Upper lobe of left lung (tissue), 6 donors: Measurements from ENCODE around the gene TLN1. TPM values are rescaled to one million over a fixed set of nuclear protein-coding genes. Genes with fewer than 3 reads are reported as not detected.
A peak's percentile ranks its signal among the peaks of the same experiment; 100 is the strongest.

Experiments used
- ATAC-seq, 2 donors: fragments of 200-7000 bp; cut with Tn5 transposase; one replicate each; pipeline ENCODE4 v1.9.1; 2022; ENCODE audit warnings: mild to moderate bottlenecking in 2 of 2, moderate library complexity in 2 of 2; ENCODE audit not compliant: low FRiP score in 2 of 2
- DNase-seq, 2 donors: peaks; one replicate each; pipeline ENCODE4 v3.0.0-alpha.2; 2019 to 2020
- H3K27ac ChIP-seq, 4 donors: fragments of 200-600 bp; sonication (generic); one replicate each; pipeline ENCODE4 v1.5.1; 2016 to 2019
- H3K27me3 ChIP-seq, 4 donors: fragments of 200-600 bp; sonication (generic); one replicate each; pipeline ENCODE4 v1.5.1; 2017 to 2019
- H3K36me3 ChIP-seq, 4 donors: fragments of 200-600 bp; sonication (generic); one replicate each; pipeline ENCODE4 v1.5.1; 2016 to 2019
- H3K4me1 ChIP-seq, 4 donors: fragments of 200-600 bp; sonication (generic); one replicate each; pipeline ENCODE4 v1.5.1; 2018 to 2019
- H3K4me3 ChIP-seq, 4 donors: fragments of 200-600 bp; sonication (generic); one replicate each; pipeline ENCODE4 v1.5.1; 2017 to 2019; ENCODE audit warnings: mild to moderate bottlenecking in 2 of 4, moderate library complexity in 1 of 4
- H3K9me3 ChIP-seq, 4 donors: fragments of 200-600 bp; sonication (generic); one replicate each; pipeline ENCODE4 v1.5.1; 2018 to 2019
- CTCF ChIP-seq, 6 experiments: fragments of 450-650 bp in 4 of 6; fragments of 200-600 bp in 2 of 6; sonication (generic) in 2 of 6; IDR thresholded peaks; one replicate each; pipeline ENCODE4 v1.5.1; 2016 to 2019; ENCODE audit warnings: antibody characterized with exemption in 6 of 6
- EP300 ChIP-seq, 4 donors: sonication (generic); formaldehyde crosslinking; IDR thresholded peaks; one replicate each; pipeline ENCODE4 v1.5.1; 2017; ENCODE audit warnings: antibody characterized with exemption in 4 of 4, control low read depth in 2 of 4
- POLR2A ChIP-seq, 4 donors: fragments of 450-650 bp; IDR thresholded peaks; one replicate each; pipeline ENCODE4 v1.5.1; 2016 to 2017; ENCODE audit warnings: antibody characterized with exemption in 4 of 4, mild to moderate bottlenecking in 2 of 4
- POLR2AphosphoS5 ChIP-seq, 2 donors: sonication (generic); formaldehyde crosslinking; IDR thresholded peaks; one replicate each; pipeline ENCODE4 v1.5.1; 2017; ENCODE audit warnings: antibody characterized with exemption in 2 of 2
- WGBS, 2 donors: methylation state at CpG; one replicate each; pipeline ENCODE4 v1.1.5; 2017 to 2018; 5-methylcytosine and 5-hydroxymethylcytosine counted together
- total RNA-seq, 6 donors: library from RNA; depleted of rRNA in 4 of 6; stranded (reverse); fragments of >200 nt in 4 of 6; gene quantifications; one replicate each; pipeline versions ENCODE4 v1.1.0 to v1.2.1, GENCODE V29; 2016 to 2021
- donor health status: DM: no; HTN: no; CAD: no; lungs with moderate emphysema.
- donor health status: DM: no; HTN: yes; CAD: no; lungs with severe emphysema.

TLN1 gene
- total RNA-seq, 6 donors from 2014 or later: 237 to 557 (median 325) TPM

GRCh38 chr9:35673132-35674024 lies 58.6 kb downstream of the TLN1 start, which contains the start of gene CA9:
Gene CA9 (plus strand): TSS chr9:35673928. CDS start chr9:35673960, 32 bp downstream.
- peaks cover 6 to 12% (median 12%) of the 10 kb centered on the region in 4 donors for H3K4me1 ChIP-seq
- no peaks in the 10 kb centered on the region for H3K36me3 ChIP-seq
- no peaks in the 10 kb centered on the region for H3K9me3 ChIP-seq
- H3K27ac ChIP-seq: no peak within 1 kb of the TSS
- DNase-seq (peak in 1 of 2 donors; percentile 35), ATAC-seq (no peak)
- no peaks in the 10 kb centered on the region for H3K27me3 ChIP-seq
- TF ChIP-seq POLR2A (IDR thresholded peaks at IDR 0.05) (no peak), CTCF (IDR thresholded peaks at IDR 0.05) (no peak), EP300 (IDR thresholded peaks at IDR 0.05) (no peak), POLR2AphosphoS5 (IDR thresholded peaks at IDR 0.05) (no peak)
- no peak within 1 kb of the TSS for H3K4me3 ChIP-seq
- 64 to 71% methylated on average over 8 to 10 of the region's 10 CpGs for WGBS, 2 donors

- DNase-seq (no peak), ATAC-seq (no peak)
- Histone ChIP-seq H3K9me3 (no peaks in the 10 kb centered on the region), H3K36me3 (no peaks in the 10 kb centered on the region), H3K27ac (no peak overlapping the region), H3K4me1 (peaks cover 4 to 14% (median 9%) of the 10 kb centered on the region in 4 donors), H3K4me3 (no peak overlapping the region), H3K27me3 (no peaks in the 10 kb centered on the region)
- 69% methylated on average over 6 of the region's 6 CpGs for WGBS, 2 donors
- TF ChIP-seq POLR2A (IDR thresholded peaks at IDR 0.05) (no peak), EP300 (IDR thresholded peaks at IDR 0.05) (no peak), POLR2AphosphoS5 (IDR thresholded peaks at IDR 0.05) (no peak), CTCF (IDR thresholded peaks at IDR 0.05) (no peak)
Observed at GRCh38 chr9:35669331-35670145, 62.5 kb downstream of the TLN1 start.

GRCh38 chr9:35667939-35668338 lies 64.1 kb downstream of the TLN1 start:
- Histone ChIP-seq H3K27ac (no peak overlapping the region), H3K9me3 (no peaks in the 10 kb centered on the region), H3K27me3 (no peaks in the 10 kb centered on the region), H3K4me3 (no peak overlapping the region), H3K4me1 (peaks cover 5 to 17% (median 11%) of the 10 kb centered on the region in 4 donors), H3K36me3 (no peaks in the 10 kb centered on the region)
- 98 to 100% methylated on average over 3 of the region's 3 CpGs for WGBS, 2 donors
- no peak for ATAC-seq
- TF ChIP-seq EP300 (IDR thresholded peaks at IDR 0.05): no peak
- TF ChIP-seq CTCF (IDR thresholded peaks at IDR 0.05): no peak
- no peak for TF ChIP-seq POLR2A (IDR thresholded peaks at IDR 0.05)
- no peak for TF ChIP-seq POLR2AphosphoS5 (IDR thresholded peaks at IDR 0.05)
- DNase-seq: no peak

GRCh38 chr9:35666549-35666948 lies 65.4 kb downstream of the TLN1 start:
- Histone ChIP-seq H3K9me3 (no peaks in the 10 kb centered on the region), H3K27ac (no peak overlapping the region), H3K36me3 (peaks cover 0 to 8% (median 0%) of the 10 kb centered on the region in 4 donors), H3K27me3 (no peaks in the 10 kb centered on the region), H3K4me1 (peaks cover 9 to 27% (median 14%) of the 10 kb centered on the region in 4 donors), H3K4me3 (no peak overlapping the region)
- TF ChIP-seq CTCF (IDR thresholded peaks at IDR 0.05) (no peak), POLR2A (IDR thresholded peaks at IDR 0.05) (no peak), POLR2AphosphoS5 (IDR thresholded peaks at IDR 0.05) (no peak), EP300 (IDR thresholded peaks at IDR 0.05) (no peak)
- no peak for DNase-seq
- ATAC-seq: no peak
- 87 to 96% methylated on average over 5 of the region's 5 CpGs for WGBS, 2 donors
